NCI-H146 (cell line): ENCODE data around the gene COL6A2.
"Not testable (repeated sequence)": the region's sequence is repeated elsewhere in the genome, so short reads cannot be mapped to it uniquely, and the experiment has no call there.

Experiments
- DNase-seq: peaks from one replicate; lab custom pipeline; 2025; lab: John Stamatoyannopoulos, UW

COL6A2 gene

DNA sequence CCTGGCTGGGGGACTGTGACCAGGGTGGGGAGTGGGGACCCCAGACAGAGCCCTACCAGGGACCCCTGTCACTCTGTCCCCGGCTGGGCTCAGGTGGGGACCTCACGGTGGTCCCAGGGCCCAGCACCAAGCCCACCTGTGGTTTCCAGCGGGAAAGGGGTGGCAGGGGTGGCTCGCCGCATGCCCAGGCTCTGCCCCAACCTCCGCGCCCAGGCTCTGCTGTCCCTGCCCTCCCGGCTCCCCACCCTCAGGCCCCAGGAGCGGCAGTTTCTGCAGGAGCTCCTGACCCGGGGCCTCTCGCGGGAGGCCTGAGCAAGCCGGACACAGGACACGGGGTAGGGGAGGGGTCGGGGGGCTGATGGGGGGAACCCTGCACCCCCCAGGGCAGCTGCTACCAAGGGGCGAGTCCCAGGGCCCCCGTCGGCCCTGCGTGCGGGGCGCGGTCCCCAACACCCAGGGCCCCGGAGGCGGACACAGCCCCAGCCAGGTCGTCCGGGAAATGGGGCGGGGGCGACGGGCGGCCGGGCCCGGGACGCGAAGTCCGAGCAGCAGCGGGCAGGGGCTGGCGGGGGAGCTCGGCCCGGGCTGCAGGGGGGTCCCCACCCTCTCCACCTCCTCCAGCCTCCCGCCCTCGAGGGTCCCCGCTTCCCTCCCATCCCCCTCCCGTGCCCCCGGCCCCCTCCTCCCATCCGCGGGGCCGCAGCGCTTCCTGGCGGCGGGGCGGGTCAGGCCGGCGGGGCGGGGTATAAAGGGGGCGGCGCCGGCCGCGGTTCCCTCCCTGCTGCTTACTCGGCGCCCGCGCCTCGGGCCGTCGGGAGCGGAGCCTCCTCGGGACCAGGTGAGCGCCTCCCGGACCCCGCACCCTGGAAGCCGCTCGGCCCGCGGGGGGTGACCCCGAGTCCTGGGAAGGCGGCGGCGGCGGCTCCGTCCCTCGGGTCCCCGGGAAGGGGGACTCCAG, at the start of gene COL6A2:
TSS of gene COL6A2 (plus strand) at position 777 of the 958 bp plus-strand sequence.
- DNase-seq = no peak

DNA sequence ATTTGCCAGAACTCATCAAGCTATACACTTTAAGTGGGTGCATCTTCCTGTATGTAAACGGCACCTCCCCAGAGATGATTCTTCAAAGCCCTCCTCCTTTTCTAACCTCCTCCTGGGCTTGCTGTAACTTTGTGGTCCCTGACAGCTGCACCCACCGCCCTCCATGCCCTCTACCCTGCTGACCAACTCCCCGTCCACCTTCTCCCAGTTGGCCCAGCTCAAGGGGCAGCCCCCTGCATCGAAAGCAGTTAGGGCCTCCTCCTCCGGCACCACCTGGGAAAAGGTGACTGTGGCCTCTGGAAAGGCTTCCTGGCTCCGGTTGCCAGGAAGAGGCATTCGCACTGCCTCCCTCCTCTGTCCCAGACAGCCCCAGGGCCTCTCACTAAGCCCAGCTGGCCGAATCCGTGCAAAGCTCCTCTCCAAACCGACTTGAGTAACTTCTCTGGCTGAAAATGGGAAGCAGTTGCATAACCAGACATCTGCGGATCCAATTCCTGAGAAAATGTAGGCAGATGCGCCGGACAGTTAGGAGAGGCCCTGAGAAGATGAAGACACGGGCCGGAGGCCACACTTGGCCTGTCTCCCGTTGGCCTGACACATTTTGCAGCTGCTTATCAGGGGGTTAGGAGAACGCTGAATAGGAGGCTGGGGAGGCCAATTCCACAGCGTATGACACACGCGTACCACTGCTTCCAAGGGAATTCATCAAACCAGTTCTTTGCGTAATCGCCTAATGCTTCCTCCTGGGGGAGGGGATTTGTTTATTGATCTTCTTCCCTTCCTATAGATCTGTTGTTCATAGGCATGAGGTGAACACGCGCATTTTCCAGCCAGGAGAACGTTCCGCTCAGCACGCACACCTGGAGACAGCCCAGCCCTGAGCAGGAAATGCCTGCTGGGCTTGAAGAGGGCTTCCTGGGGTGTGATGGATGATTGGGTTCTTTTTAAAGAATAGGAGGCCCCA, 48.7 kb upstream of the COL6A2 start:
- DNase-seq = peak; percentile 52

DNA sequence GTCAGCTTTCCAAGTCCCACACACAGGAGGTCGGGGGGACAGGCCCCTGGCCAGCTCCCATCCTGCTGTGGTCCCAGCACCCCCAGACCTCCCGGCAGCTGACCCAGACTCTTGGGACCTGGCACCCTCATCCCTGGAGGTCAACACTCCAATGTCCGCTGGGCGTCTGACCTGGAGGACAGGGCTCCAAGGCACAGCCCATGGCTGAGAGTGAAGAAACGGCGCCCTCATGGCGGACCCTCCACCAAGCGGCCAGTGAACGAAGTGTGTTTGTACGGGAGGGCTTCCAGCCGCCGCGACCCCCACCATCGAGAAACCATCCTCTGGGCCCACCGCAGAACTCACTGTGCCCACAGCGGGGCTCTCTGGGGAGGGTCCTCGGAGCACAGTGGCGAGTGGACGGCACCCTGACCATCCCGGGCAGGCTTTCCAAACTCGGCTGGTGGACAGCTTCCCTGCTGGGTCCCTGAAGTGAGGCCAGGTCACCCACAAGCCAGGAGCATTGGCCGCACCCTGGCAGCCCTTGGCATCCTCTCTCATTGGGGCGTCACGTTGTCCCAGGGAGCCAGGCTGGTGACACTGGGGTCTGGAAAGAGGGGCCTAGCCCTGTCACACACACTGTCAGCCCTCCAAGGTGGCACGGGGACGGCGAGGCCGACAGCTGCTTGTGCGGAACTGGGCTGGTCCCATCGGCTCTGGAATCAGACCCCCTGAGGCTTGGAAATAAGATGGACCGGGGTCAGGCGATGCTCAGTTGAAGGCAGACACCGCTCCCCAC, 47.8 kb upstream of the COL6A2 start:
- DNase-seq = no peak

DNA sequence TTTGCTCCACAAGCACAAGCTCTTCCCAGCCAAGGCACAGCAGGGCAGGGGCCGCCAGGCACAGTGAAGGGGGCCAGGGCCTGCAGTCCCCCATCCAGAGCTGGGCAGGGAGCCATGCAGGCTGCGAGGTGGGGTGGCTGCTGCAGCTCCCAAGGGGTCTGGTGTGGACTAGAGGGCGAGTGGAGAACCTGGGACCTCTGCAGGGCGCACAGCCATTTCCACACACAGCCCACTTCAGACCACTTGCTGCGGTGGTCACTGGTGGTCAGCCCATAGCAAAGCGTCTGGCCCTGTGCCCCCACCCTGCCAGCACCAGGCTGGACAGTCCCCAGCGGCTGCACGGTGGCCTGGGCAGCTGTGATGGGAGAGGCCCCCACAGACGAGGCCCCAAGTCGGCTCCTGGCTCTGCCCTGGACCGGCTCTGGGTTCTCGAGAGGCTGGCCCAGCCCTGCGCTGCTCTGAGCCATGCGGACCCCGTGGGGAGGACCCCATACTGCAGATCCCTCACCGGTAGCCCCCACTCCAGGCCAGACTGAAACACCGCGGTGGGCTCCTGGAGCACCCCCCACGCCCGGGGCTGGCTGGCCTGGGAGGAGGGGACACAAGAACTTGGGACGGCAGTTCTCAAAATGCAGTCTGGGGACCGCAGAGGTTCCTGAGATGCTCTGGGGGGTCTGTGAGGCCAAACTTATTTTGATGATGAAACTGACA, 47.1 kb upstream of the COL6A2 start:
- no peak for DNase-seq

DNA sequence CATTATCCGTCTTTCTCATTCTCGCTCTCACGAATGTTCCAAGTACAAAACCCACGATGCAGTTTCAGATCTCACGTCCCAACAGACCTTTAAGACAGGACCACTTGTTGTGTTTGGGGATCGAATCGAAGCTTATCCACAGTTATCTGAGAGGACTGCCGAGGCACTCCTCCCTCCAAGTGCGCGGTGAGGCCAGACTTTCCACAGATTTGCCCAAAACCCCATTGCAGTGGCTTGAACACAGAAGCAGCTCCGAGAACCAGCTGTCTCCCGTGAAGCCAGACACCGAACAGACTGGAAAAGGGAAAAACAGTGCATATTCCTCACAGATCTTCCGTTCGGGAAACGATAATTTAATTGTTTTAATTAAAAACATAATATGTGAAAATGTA, 46.5 kb upstream of the COL6A2 start:
- DNase-seq = no peak

DNA sequence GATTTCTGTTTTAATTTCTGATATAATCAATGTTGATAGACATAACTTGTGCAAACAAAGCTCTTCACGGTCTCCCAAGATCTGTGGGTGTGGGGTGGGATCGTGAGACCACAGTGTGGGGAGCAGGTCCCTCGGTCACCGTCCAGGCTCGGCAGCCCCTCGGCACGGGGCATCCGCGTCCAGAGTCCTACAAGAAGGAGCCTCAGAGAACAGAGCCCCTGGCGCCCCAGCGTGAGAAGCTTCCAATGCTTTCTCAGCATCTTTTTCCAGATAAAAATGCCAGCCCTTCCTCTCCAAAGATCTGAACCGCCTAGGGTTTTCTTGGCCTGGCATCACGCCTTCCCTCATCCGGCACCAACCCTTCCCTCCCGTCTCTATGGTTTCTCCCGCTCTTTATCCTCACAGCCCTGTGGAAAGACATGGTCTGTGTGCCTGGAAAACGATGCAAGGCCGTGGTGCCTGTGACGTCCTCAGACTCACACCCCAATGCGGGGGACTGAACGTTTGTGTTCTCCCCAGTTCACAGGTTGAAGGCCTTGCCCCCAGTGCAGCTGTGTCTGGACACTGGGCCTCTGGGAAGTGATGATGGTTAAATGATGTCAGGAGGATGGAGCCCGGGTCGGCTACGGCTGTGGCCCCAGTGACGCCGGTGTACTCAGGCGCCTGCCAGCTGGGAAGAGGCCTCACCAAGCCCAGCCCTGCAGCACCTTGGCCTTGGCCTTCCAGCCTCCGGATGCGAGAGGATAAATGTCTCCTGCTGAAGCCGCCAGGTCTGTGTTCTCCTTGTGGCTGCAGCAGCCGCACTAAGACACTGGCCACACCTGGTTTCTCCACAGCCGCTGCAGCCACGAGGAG, 45.9 kb upstream of the COL6A2 start:
- DNase-seq = no peak

DNA sequence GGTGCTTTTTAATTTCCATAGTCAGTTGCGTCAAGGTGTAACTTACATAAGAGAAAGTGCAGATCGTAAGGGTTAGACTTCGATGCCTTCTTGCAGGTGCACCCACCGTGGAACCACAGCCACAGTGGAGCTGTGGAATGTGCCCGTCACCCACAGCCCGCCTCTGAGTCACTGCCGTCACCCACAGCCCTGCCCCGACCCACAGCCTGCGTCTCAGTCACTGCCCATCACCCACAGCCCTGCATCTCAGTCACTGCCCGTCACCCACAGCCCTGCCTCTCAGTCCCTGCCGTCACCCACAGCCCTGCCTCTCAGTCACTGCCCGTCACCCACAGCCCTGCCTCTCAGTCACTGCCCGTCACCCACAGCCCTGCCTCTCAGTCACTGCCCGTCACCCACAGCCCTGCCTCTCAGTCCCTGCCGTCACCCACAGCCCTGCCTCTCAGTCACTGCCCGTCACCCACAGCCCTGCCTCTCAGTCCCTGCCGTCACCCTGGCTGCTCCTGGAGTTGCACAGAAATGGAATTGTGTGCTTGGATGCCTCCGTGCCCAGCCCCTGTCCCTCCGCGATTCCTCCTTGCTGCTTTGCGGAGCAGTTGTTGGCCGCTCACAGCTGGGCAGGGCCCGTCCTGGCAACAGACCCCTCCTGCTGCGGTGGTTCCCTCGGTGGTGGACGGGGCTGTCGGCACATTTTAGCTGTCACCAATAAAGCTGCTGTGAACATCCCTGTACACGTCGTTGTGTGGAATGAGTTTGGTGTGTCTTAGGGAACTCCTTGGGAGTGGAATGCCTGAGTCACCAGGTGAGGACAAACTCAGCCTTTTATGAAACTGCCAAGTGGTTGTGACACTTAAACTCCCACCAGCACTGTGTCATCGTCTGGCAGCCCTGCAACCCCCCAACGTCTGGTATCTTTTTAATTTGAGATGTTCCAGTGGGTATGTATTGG, 44.9 kb upstream of the COL6A2 start:
- DNase-seq = no peak

DNA sequence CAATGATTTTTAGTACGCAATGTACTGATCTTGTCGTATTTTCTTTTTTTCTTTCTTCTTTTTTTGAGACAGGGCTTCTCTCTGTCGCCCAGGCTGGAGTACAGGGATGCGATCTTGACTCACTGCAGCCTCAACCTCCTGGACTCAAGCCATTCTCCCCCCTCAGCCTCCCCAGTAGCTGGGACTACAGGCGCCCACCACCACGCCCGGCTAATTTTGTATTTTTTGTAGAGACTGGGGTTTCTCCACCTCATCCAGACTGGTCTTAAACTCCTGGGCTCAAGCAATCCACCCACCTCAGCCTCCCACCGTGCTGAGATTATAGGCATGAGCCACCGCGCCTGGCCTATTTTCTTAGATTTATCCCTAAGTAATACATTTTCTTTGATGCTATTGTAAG, 43.9 kb upstream of the COL6A2 start:
- no peak for DNase-seq

DNA sequence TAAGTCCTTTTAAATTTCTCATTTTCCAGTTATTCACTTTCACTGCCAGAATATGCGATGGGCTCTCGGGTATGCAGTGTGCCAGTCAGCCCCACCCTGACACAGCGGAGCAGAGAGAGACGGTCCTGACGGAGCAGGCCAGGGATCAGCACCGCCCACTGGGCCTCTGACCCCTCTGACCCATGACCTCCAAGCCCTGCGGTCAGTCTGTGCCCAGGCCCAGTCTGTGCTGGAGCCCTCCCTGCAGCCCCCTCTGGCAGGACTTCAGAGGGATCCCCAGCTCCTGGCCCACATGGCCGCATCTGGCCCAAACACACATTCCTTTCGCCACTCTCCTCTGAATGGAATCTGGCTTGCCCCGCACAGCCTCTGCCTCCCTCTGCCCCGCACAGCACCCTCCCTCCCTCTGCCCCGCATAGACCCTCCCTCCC, 43.4 kb upstream of the COL6A2 start:
- no peak for DNase-seq

DNA sequence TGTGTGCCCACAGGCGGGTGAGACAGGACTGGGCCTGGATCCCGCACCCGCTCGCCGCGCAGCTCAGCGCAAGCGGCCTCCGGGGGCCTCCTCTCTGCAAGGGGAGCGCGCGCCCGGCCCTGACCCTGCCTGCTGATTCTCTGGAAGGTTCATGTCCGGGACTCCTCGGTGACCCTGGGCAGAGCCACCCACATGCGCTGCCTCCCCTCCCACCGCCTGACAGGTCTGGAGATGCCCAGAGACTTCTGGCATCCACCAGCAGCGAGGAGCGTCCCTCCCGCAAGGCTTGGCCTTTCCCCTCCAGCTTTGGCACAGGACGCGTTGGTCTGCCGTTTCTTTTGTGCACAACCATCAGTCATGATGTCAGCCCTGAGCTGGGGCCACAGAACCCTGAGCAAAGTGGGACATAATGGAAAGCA, 42.0 kb upstream of the COL6A2 start:
- DNase-seq = no peak

DNA sequence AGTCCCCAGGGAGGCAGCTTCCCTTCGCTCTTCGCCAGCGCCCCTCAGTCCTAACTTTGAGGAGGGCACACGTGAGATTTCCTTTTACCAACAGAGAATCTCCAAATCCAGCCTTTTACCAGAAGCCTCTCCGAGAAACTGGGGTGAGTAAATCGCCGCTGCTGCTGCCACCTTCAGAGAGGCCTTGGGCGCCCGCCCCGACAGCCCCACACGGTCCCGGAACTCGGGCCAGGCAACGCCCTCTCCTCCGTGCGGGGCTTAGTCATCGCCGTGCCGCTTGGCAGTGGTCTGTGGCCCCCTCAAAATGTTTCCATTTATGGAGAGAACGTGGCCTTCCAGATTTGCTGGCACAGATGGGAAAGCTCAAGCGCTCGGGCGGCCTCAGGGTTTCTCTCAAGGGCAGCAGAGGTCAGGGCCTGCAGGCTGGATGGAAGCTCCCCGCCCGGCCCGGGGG, 41.4 kb upstream of the COL6A2 start:
- no peak for DNase-seq

DNA sequence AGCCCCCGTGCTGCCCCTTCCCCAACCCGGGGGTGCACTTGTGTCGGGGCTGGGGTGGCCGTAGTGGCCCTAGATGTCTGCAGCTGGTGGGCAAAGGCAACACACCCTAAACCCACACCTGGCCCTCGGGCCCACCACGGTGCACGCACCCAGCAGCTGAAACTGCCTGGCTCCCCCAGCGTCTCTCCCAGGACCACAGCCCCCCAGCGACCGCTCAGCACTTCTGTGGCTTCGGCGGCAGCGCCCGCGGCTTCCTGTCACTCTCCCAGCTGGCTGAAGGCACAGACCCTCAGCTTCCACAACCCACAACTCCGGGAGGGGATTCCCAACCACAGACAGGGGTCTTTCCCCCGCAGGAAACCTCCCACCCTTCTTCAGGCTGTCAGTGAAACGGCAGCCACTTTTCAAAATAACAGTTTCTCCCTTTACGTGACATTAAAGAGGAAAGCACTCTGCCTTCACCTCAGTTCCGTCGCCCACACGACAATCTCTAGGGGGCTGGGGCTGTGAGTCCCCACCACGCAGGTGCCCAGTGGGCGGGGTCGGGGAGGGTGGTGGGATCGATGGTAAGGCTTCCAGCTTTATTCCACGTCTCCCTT, 40.7 kb upstream of the COL6A2 start:
- no peak for DNase-seq

DNA sequence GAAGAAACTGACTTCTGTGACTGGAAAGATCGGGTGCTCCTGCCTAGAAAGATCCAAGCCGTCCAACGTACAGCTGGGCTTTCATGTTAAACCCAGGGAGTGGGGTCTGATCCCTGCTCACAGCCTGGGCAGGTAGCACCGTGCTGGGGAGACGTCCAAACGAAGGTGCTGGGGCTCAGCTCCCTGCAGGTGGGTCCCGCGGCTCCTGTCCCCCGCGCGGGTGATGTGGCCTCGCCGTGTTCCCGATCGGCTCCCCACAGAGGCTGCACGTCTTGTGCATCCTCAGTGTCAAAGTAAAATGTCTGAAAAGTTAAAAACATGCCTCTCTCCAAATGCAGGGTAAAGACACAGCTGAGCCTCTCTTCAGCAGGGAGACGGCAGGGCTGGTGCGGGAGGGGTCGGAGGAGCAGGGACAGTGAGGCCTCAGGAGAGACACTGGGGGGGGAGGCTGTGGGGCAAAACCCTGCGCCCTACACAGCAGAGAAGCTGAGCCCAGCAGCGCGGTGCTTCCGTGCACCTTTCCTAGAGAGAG, 40.1 kb upstream of the COL6A2 start:
- no peak for DNase-seq

DNA sequence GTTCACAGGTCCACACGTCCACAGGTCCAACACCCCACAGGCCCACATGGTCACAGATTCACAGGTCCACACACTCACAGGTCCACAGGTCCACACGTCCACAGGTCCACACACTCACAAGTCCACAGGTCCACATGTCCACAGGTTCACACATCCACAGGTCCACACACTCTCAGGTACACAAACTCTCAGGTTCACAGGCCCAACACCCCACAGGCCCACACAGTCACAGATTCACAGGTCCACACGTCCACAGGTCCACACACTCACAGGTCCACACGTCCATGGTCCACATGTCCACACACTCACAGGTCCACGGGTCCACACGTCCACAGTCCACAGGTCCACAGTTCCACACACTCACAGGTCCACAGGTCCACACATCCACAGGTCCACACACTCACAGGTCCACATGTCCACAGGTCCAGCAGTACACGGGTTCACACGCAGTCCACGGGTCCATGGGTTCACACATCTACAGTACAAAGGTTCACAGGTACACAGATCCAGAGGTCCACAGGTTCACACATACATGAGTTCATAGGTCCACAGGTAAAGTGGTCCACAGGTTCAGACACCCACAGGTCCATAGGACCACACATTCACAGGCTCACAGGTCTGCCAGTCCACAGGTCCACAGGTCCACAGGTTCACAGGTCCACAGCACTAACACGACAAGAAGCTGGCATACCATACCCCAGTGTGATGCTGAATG, 39.3 kb upstream of the COL6A2 start:
- DNase-seq = no peak

DNA sequence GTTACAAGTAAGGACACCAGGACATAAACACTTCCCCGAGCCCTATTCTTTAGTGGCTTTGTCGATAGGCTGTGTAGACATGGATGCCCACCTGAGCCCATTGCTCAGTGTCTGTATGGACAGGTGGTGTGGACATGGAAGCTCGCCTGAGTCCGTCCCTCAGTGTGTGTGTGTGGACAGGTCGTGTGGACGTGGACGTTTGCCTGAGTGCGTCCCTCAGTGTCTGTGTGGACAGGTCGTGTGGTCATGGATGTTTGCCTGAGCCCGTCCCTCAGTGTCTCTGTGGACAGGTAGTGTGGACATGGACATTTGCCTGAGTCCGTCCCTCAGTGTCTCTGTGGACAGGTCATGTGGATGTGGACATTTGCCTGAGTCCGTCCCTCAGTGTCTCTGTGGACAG, 38.7 kb upstream of the COL6A2 start:
- DNase-seq = no peak

DNA sequence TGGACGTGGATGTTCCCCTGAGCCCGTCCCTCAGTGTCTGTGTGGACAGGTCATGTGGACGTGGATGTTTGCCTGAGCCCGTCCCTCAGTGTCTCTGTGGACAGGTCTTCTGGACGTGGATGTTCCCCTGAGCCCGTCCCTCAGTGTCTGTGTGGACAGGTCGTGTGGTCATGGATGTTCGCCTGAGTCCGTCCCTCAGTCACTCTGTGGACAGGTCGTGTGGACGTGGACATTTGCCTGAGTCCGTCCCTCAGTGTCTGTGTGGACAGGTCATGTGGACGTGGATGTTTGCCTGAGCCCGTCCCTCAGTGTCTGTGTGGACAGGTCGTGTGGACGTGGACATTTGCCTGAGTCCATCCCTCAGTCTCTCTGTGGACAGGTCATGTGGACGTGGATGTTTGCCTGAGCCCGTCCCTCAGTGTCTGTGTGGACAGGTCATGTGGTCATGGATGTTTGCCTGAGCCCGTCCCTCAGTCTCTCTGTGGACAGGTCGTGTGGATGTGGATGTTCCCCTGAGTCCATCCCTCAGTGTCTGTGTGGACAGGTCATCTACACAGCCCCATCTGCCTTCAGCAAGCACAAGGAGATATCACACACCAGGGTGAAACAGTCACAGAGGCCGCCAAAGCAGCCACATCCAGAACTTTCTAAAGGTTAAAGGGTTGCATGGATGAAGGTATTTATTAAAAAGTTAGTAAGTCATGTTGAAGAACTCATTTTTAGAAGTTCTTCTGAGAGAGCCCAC, 38.0 kb upstream of the COL6A2 start:
- DNase-seq = not testable (repeated sequence)

DNA sequence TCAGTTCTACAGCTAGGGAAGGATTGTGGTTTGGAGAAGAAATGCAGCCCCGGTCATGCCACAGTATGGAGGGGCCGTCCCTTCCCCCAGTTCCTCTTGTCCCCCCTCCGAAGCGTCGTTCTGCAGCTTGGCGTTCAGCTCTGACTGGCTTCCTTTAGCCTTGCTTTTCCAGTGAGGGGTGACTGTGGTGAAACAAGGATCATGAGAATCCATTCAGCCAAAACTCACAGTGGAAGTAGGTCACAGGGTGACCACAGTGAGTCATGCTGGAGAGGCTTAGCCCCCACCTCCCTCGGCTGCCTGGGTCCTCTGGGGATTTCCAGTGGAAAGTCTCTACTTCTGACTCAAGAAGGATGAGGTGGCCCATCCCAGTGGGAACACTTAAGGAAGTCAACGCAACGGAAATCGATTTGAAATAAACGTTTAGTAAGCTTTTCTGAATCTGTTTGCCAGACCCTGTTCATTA, 37.3 kb upstream of the COL6A2 start:
- DNase-seq = no peak
